Activated T-cell treated with anti-CD3 and anti-CD28 coated beads, Interleukin-2, amount 50 U/mL, for 72 hours (primary cell): ENCODE data around the gene TADA2B. TPM values are rescaled to one million over a fixed set of nuclear protein-coding genes. Genes with fewer than 3 reads are reported as not detected.

Source experiments
- ATAC-seq, 2 donors: fragments of 150-1000 bp; cut with Tn5 transposase; replicated peaks in 1 of 2; 2 replicates each; pipeline ENCODE4 v1.10.0; 2021; ENCODE audit warnings: moderate library complexity in 2 of 2, mild to moderate bottlenecking in 1 of 2
- DNase-seq, 2 donors: peaks; one replicate each; pipeline ENCODE4 v3.0.0; 2021 to 2022; ENCODE audit warnings: mixed read lengths in 1 of 2
- H3K27ac Mint-ChIP-seq: one replicate; pipeline ENCODE4 v1.8.0; 2022; ENCODE audit warnings: mild to moderate bottlenecking, moderate library complexity, mixed read lengths
- H3K27me3 Mint-ChIP-seq: one replicate; pipeline ENCODE4 v1.8.0; 2022; ENCODE audit warnings: low read depth, mixed read lengths
- H3K36me3 Mint-ChIP-seq, 2 donors: one replicate each; pipeline ENCODE4 v1.8.0; 2022; ENCODE audit warnings: mixed read lengths in 2 of 2, mild to moderate bottlenecking in 1 of 2; ENCODE audit not compliant: insufficient read depth in 2 of 2
- H3K4me1 Mint-ChIP-seq: one replicate; pipeline ENCODE4 v1.8.0; 2022; ENCODE audit warnings: low read depth, mixed read lengths
- H3K4me3 Mint-ChIP-seq, 2 donors: one replicate each; pipeline ENCODE4 v1.8.0; 2022; ENCODE audit warnings: mild to moderate bottlenecking in 2 of 2, mixed read lengths in 2 of 2, moderate library complexity in 2 of 2
- H3K9me3 Mint-ChIP-seq, 2 donors: one replicate each; pipeline ENCODE4 v1.8.0; 2022; ENCODE audit warnings: mixed read lengths in 2 of 2
- total RNA-seq, 2 donors: library from RNA; stranded (reverse); gene quantifications; one replicate each; pipeline ENCODE4 v1.2.3, GENCODE V29; 2022

TADA2B gene, protein sequence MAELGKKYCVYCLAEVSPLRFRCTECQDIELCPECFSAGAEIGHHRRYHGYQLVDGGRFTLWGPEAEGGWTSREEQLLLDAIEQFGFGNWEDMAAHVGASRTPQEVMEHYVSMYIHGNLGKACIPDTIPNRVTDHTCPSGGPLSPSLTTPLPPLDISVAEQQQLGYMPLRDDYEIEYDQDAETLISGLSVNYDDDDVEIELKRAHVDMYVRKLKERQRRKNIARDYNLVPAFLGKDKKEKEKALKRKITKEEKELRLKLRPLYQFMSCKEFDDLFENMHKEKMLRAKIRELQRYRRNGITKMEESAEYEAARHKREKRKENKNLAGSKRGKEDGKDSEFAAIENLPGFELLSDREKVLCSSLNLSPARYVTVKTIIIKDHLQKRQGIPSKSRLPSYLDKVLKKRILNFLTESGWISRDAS
- 10 to 100 TPM; 14.5 to 15.3 TPM for total RNA-seq

DNA sequence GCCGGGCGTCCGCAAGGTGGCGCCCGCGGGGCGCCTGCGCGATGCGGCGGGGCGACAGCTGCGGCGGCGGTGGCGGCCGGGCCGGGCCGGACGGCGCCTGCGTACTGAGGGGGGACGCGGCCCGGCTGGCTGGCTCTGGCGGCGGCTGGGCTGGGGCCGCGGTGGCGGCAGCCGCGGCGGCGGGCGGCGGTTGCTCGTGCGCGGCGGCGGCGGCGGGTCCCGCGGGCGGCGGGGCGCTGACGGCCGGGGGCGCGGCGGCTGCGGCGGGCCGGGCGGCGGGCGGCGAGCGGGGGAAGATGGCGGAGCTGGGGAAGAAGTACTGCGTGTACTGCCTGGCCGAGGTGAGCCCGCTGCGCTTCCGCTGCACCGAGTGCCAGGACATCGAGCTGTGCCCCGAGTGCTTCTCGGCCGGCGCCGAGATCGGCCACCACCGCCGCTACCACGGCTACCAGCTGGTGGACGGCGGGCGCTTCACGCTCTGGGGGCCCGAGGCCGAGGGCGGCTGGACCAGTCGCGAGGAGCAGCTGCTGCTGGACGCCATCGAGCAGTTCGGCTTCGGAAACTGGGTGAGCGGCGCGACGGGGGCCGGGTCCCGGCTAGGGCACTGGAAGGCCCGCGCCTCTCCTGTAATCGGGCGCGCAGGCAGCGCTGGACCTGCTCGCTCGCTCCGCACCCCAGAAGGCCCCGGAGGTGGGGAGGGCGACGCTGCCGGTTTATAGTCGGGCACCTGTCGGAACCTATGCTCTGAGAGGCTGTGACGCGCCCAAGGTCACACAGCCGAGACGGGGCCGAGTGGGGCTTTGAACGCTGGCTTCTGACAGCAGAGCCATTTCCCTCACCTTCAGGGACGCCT, at the start of gene TADA2B:
Gene TADA2B (plus strand): TSS at position 89 of the 853 bp plus-strand sequence. CDS start 208 bp downstream, at position 297.
- Mint-ChIP-seq H3K27me3 (peaks cover 8% of the 10 kb centered on the region), H3K36me3 (peaks cover 0 to 1% of the 10 kb centered on the region in 2 donors), H3K9me3 (no peaks in the 10 kb centered on the region), H3K4me3 (peak within 1 kb of the TSS; percentile 94 to 98), H3K27ac (peak within 1 kb of the TSS; percentile 85), H3K4me1 (peaks cover 54% of the 10 kb centered on the region)
- DNase-seq (peak; percentile 66 to 70), ATAC-seq (peak; percentile 65 to 71)

DNA sequence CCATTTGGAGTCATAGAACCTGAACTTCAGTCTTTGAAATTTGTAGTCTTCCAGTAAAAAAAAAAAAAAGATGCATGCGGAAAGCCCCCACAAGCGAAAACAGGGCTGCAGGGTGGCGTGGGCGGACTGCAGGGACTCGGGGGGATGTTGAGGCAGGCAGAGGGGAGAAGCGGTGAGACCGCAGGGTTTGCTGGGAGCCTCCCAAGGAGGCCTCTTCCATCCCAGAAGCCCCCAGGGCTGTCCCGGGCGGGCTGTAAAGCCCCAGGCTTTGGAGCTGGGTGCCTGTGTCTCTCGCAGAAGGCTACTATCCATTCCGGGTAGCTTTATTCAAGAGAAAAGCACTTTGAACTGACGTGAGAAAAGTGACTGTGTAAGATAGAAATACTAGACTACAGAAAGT, 46.7 kb upstream of the TADA2B start:
- ATAC-seq (no peak), DNase-seq (no peak)
- H3K4me3 Mint-ChIP-seq: no peak overlapping the region
- H3K27me3 Mint-ChIP-seq: no peaks in the 10 kb centered on the region
- H3K27ac Mint-ChIP-seq: no peak overlapping the region
- peaks cover 3 to 14% of the 10 kb centered on the region in 2 donors for H3K36me3 Mint-ChIP-seq
- no peaks in the 10 kb centered on the region for H3K9me3 Mint-ChIP-seq
- peaks cover 23% of the 10 kb centered on the region for H3K4me1 Mint-ChIP-seq

DNA sequence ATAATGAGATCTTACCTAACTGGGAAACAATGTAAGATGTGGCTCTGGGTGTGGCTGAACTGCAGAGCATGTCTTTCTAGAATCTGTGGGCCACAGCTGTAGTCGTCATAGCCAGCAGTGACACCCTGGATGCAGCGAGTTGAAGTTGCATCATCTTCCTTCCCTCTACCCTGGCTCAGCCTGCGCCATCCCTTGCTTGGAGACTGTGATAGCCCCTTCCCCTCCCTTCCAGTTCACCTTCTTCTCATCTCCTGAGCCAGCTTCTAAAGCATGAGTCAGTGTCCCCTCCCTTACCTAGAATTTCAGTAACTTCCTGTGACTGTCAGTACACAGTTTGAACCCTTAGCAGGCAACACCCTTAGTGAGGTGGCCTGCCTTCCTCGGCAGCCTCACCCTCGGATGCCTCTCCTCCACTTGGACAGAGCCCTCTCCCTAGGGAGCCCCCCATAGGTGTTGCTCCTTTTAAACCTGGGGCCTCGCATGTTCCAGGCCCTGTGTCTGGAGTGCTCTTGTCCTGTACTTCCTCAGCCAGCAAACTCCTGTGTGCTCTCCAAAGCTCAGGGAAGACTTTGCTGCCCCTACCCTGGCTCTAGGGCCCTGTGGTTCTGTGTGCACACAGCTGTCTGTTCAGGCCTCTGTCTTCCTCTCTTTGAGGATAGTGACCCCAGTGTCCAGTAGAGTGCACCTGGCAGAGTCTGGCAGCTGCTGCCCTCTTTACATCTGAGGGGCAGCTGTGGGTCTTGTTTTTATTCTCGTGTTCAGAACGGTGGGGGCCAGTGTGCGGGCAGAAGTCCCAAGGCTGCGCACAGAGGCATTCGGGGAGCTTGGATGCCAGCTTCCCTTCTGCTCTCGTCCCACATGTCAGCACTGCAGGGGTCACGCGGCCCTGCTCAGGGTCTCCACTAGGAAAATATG, 43.7 kb upstream of the TADA2B start:
- peaks cover 16% of the 10 kb centered on the region for H3K4me1 Mint-ChIP-seq
- peak overlapping the region; percentile 51 for H3K27ac Mint-ChIP-seq
- no peaks in the 10 kb centered on the region for H3K27me3 Mint-ChIP-seq
- DNase-seq (peak; percentile 24 to 35), ATAC-seq (peak; percentile 91 to 93)
- peak overlapping the region; percentile 6 to 16 for H3K4me3 Mint-ChIP-seq
- peaks cover 3 to 22% of the 10 kb centered on the region in 2 donors for H3K36me3 Mint-ChIP-seq
- no peaks in the 10 kb centered on the region for H3K9me3 Mint-ChIP-seq

GRCh38 chr4:7000421-7001176, 42.6 kb upstream of the TADA2B start:
- DNase-seq: no peak
- H3K4me1 Mint-ChIP-seq: peaks cover 16% of the 10 kb centered on the region
- no peak overlapping the region for H3K4me3 Mint-ChIP-seq
- no peaks in the 10 kb centered on the region for H3K27me3 Mint-ChIP-seq
- no peak for ATAC-seq
- peaks cover 3 to 25% of the 10 kb centered on the region in 2 donors for H3K36me3 Mint-ChIP-seq
- H3K9me3 Mint-ChIP-seq: no peaks in the 10 kb centered on the region
- H3K27ac Mint-ChIP-seq: no peak overlapping the region

- peaks cover 3 to 23% of the 10 kb centered on the region in 2 donors for H3K36me3 Mint-ChIP-seq
- ATAC-seq (no peak), DNase-seq (no peak)
- H3K9me3 Mint-ChIP-seq: no peaks in the 10 kb centered on the region
- H3K27ac Mint-ChIP-seq: no peak overlapping the region
- peaks cover 16% of the 10 kb centered on the region for H3K4me1 Mint-ChIP-seq
- H3K4me3 Mint-ChIP-seq: no peak overlapping the region
- H3K27me3 Mint-ChIP-seq: no peaks in the 10 kb centered on the region
These were observed 41.9 kb upstream of the TADA2B start for GRCh38 chr4:7001271-7001670.

DNA sequence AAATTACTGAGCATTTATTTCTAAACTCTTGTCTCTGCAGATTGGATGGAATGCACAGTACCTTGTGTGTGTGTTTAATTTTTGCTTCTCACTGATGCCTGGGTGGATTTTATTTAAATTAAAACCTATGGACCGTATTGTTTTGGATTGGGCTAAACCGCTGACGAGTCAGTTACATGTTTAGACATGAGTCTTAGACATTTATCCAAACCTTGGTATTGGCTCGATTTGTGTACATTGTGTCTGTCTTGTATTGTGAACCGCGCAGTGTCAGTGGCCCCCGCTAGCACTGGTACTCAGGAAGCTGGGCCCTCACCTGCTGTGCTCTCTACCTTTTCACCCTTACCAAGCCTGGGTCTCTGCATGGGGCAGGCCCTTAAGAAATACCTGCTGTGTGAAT, 40.8 kb upstream of the TADA2B start:
- no peak overlapping the region for H3K4me3 Mint-ChIP-seq
- no peaks in the 10 kb centered on the region for H3K27me3 Mint-ChIP-seq
- peak overlapping the region; percentile 93 for H3K27ac Mint-ChIP-seq
- no peaks in the 10 kb centered on the region for H3K9me3 Mint-ChIP-seq
- peaks cover 3 to 26% of the 10 kb centered on the region in 2 donors for H3K36me3 Mint-ChIP-seq
- H3K4me1 Mint-ChIP-seq: peaks cover 16% of the 10 kb centered on the region
- DNase-seq (no peak), ATAC-seq (no peak)

- Mint-ChIP-seq H3K27me3 (no peaks in the 10 kb centered on the region), H3K4me3 (no peak overlapping the region), H3K4me1 (peaks cover 14% of the 10 kb centered on the region), H3K36me3 (peaks cover 3 to 26% of the 10 kb centered on the region in 2 donors), H3K27ac (peak overlapping the region; percentile 39), H3K9me3 (no peaks in the 10 kb centered on the region)
- ATAC-seq: no peak
- no peak for DNase-seq
These were observed 39.8 kb upstream of the TADA2B start for GRCh38 chr4:7003176-7003878.

DNA sequence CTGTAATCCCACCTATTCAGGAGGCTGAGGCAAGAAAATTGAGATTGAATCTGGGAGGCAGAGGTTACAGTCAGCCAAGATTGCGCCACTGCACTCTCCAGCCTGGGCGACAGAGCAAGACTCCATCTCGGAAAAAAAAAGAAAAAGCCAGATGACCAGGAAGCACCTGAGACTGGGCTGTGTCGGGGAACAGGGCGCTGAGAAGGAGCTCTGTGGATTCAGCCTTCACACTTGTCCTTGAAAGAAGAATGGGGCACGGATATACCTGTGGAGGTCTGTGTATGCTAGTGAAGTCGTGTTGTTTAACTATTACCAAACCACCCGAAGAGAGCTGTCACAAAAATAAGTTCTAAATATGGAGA, 39.3 kb upstream of the TADA2B start:
- Mint-ChIP-seq H3K4me1 (peaks cover 9% of the 10 kb centered on the region), H3K36me3 (peaks cover 3 to 26% of the 10 kb centered on the region in 2 donors), H3K4me3 (no peak overlapping the region), H3K27me3 (no peaks in the 10 kb centered on the region), H3K27ac (peak overlapping the region; percentile 11), H3K9me3 (no peaks in the 10 kb centered on the region)
- no peak for ATAC-seq
- no peak for DNase-seq

- Mint-ChIP-seq H3K27ac (peak overlapping the region; percentile 2), H3K4me3 (no peak overlapping the region), H3K4me1 (peaks cover 4% of the 10 kb centered on the region), H3K9me3 (no peaks in the 10 kb centered on the region), H3K36me3 (peaks cover 3 to 26% of the 10 kb centered on the region in 2 donors), H3K27me3 (no peaks in the 10 kb centered on the region)
- ATAC-seq (no peak), DNase-seq (no peak)
These were observed 38.8 kb upstream of the TADA2B start for GRCh38 chr4:7004331-7004730.

GRCh38 chr4:7005571-7005970, 37.6 kb upstream of the TADA2B start:
- DNase-seq (no peak), ATAC-seq (no peak)
- Mint-ChIP-seq H3K9me3 (no peaks in the 10 kb centered on the region), H3K36me3 (peaks cover 3 to 31% of the 10 kb centered on the region in 2 donors), H3K4me1 (no peaks in the 10 kb centered on the region), H3K27me3 (no peaks in the 10 kb centered on the region), H3K4me3 (no peak overlapping the region), H3K27ac (no peak overlapping the region)

GRCh38 chr4:7006411-7006810, 36.8 kb upstream of the TADA2B start:
- no peak for ATAC-seq
- DNase-seq: no peak
- peaks cover 0 to 30% of the 10 kb centered on the region in 2 donors for H3K36me3 Mint-ChIP-seq
- no peak overlapping the region for H3K4me3 Mint-ChIP-seq
- H3K9me3 Mint-ChIP-seq: no peaks in the 10 kb centered on the region
- no peaks in the 10 kb centered on the region for H3K4me1 Mint-ChIP-seq
- H3K27ac Mint-ChIP-seq: peak overlapping the region; percentile 56
- no peaks in the 10 kb centered on the region for H3K27me3 Mint-ChIP-seq
